ENCODE data around the gene DPM1. TPM values are rescaled to one million over a fixed set of nuclear protein-coding genes. Genes with fewer than 3 reads are reported as not detected.

The DPM1 gene
- total and polyA plus RNA-seq, 5 experiments from 2014 or later: 45.4 to 79.8 (median 65.0) TPM

DNA sequence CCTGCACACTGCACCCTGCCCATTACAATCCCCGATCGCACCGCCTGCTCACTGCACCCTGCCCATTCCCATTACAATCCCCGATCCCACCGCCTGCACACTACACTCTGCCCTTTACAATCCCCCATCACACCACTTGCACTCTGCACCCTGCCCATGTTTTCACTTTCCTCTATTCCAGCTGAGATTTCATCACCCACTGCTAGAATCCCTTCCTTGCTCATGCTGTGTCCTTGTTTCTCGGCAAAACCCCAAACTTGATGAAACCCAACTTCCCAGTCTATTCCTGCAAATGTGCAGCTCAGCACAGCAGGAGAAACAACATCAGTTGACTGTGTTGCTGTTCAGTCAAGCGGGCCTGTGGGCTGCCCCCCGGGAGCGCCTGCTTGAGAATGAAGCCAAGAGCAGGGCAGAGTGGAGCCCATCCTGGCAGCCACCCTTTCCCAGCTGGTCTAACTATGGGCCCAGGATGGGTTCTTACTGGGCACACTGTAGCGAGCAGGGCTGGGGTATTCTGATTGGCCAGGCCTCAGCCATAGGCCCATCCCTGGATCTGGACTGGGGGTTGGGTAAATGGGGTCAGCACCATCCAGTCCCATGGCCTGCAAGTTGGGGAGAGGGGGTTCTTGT lies 17.5 kb upstream of the DPM1 start:
- Mint-ChIP-seq H3K27ac (peak overlapping the region in 1 of 10 donors; percentile 33), H3K27me3 (peaks cover 9 to 27% (median 22%) of the 10 kb centered on the region in 5 donors), H3K4me3 (no peak overlapping the region), H3K4me1 (peaks cover 0 to 5% (median 3%) of the 10 kb centered on the region in 4 donors), H3K36me3 (no peaks in the 10 kb centered on the region), H3K9me3 (no peaks in the 10 kb centered on the region)
- DNase-seq (no peak), ATAC-seq (no peak)
- POLR2A ChIA-PET: no interaction called here

DNA sequence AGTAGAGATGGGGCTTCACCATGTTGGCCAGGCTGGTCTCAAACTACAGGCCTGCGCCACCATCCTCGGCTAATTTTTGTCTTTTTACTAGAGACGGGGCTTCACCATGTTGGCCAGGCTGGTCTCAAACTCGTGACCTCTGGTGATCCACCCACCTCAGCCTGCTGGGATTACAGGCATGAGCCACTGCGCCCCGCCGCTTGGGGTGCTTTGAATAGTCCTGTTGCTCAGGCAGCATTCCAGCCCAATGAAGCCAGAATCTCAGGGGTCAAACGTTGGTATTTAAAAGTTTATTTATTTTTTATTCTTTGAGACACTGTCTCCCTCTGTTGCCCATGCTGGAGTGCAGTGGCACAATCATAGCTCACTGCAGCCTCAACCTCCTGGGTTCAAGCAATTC lies 11.6 kb upstream of the DPM1 start:
- no peaks in the 10 kb centered on the region for H3K9me3 Mint-ChIP-seq
- peaks cover 0 to 1% (median under 1%) of the 10 kb centered on the region in 4 donors for H3K4me1 Mint-ChIP-seq
- no peak overlapping the region for H3K4me3 Mint-ChIP-seq
- ATAC-seq: no peak
- peaks cover 0 to 6% (median 2%) of the 10 kb centered on the region in 5 donors for H3K27me3 Mint-ChIP-seq
- DNase-seq: no peak
- H3K27ac Mint-ChIP-seq: no peak overlapping the region
- no peaks in the 10 kb centered on the region for H3K36me3 Mint-ChIP-seq
- POLR2A ChIA-PET: no interaction called here

DNA sequence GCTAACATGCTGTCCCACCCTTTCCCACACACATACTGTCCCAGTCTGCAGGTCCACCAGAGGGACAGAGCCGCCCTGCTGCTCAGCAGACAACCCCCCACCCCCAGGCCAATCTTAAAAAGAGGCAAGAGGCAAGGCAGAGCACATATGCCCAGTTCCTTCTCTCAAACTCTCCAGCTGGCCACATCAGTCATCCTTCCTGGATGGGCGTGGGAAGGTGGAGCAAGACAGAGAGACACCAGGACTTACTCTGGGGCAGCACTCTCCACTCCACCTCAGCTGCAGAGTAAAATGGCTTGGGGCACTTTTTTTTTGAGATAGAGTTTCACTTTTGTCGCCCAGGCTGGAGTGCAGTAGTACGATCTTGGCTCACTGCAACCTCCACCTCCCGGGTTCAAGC lies 11.1 kb upstream of the DPM1 start:
- Mint-ChIP-seq H3K27me3 (peaks cover 0 to 3% (median 0%) of the 10 kb centered on the region in 5 donors), H3K9me3 (no peaks in the 10 kb centered on the region), H3K4me1 (peaks cover 0 to 6% (median 1%) of the 10 kb centered on the region in 4 donors), H3K27ac (no peak overlapping the region), H3K4me3 (no peak overlapping the region), H3K36me3 (no peaks in the 10 kb centered on the region)
- DNase-seq (no peak), ATAC-seq (no peak)
- POLR2A ChIA-PET: no interaction called here

DNA sequence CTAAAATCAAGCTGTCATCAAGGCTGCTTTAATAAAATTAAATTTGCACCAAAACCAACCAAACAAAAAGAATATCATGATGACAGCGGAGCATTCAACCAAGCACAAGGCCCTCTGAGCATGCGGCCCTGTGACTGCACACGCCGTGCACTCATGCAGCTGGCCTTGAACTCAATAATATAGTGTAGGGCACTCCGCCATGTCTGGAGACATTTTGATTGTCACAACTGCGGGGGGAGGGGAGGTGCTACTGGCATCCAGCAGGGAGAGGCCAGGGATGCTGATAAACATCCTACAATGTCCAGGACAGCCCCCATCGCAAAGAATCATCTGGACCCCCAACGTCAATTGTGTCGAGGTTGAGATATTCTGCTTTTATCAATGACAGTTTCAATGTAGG lies 10.0 kb upstream of the DPM1 start:
- DNase-seq (no peak), ATAC-seq (no peak)
- Mint-ChIP-seq H3K4me1 (peaks cover under 1 to 6% (median 4%) of the 10 kb centered on the region in 4 donors), H3K36me3 (peaks cover 0 to 2% (median 0%) of the 10 kb centered on the region in 3 donors), H3K27ac (no peak overlapping the region), H3K9me3 (no peaks in the 10 kb centered on the region), H3K27me3 (peaks cover 0 to 2% (median 0%) of the 10 kb centered on the region in 5 donors), H3K4me3 (no peak overlapping the region)
- POLR2A ChIA-PET: interaction anchor here (1.3 kb wide), 1 partner anchor 10 kb away, joined by 4 read pairs; the partner anchor contains the start of genes DPM1 and MOCS3

DNA sequence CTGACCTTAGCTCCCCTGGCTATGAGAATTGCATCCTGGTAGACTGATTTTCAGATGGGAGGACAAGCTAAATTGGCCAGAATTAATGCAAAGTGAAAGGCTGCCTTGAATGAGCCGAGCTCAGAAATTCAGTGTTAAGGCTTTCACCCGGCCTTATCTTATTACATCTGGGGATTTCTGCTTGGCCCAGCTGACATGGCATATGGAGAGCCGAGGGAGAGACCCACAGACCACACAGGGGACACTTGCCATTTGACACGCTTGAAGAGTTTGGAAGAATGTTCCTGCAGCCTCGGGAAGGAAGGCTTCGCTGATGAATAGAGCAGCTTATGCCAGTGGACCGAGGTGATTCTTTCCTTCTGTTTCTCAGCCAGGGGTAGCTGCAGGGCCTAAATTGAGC lies 9.3 kb upstream of the DPM1 start:
- H3K4me3 Mint-ChIP-seq: no peak overlapping the region
- POLR2A ChIA-PET: interaction anchor here (0.5 to 1.3 kb wide), 2 partner anchors 9 to 466 kb away, joined by 3 to 4 read pairs; partner anchors contain the start of genes DPM1 and MOCS3
- no peaks in the 10 kb centered on the region for H3K27me3 Mint-ChIP-seq
- H3K36me3 Mint-ChIP-seq: peaks cover 0 to 6% (median 0%) of the 10 kb centered on the region in 3 donors
- no peak overlapping the region for H3K27ac Mint-ChIP-seq
- peaks cover 3 to 7% (median 6%) of the 10 kb centered on the region in 4 donors for H3K4me1 Mint-ChIP-seq
- no peak for ATAC-seq
- H3K9me3 Mint-ChIP-seq: no peaks in the 10 kb centered on the region
- no peak for DNase-seq

DNA sequence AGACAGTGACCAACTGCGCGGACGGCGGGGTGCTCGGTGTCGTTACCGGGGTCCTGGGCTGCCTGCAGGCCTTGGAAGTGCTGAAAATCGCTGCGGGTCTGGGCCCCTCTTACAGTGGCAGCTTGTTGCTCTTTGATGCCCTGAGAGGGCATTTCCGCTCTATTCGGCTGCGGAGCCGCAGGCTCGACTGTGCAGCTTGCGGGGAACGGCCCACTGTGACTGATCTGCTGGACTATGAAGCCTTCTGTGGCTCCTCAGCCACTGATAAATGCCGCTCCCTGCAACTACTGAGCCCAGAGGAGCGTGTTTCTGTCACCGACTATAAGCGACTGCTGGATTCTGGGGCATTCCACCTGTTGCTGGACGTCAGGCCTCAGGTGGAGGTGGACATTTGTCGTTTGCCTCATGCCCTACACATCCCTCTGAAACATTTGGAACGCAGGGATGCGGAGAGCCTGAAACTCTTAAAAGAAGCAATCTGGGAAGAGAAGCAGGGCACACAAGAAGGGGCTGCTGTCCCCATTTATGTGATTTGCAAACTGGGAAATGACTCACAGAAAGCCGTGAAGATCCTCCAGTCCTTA lies 1.3 kb upstream of the DPM1 start:
- POLR2A ChIA-PET: interaction anchor here (1.8 to 3.8 kb wide), 3 partner anchors 9 to 169 kb away, joined by 4 to 107 read pairs (median 17); partner anchors contain the start of gene ADNP
- Mint-ChIP-seq H3K27me3 (no peaks in the 10 kb centered on the region), H3K9me3 (no peaks in the 10 kb centered on the region), H3K4me1 (peaks cover 20 to 71% (median 62%) of the 10 kb centered on the region in 4 donors), H3K4me3 (peak overlapping the region; percentile 91 to 98 (median 96)), H3K27ac (peak overlapping the region; percentile 98 to 100 (median 99)), H3K36me3 (peaks cover 5 to 28% (median 5%) of the 10 kb centered on the region in 3 donors)
- ATAC-seq: no peak
- DNase-seq: no peak

DNA sequence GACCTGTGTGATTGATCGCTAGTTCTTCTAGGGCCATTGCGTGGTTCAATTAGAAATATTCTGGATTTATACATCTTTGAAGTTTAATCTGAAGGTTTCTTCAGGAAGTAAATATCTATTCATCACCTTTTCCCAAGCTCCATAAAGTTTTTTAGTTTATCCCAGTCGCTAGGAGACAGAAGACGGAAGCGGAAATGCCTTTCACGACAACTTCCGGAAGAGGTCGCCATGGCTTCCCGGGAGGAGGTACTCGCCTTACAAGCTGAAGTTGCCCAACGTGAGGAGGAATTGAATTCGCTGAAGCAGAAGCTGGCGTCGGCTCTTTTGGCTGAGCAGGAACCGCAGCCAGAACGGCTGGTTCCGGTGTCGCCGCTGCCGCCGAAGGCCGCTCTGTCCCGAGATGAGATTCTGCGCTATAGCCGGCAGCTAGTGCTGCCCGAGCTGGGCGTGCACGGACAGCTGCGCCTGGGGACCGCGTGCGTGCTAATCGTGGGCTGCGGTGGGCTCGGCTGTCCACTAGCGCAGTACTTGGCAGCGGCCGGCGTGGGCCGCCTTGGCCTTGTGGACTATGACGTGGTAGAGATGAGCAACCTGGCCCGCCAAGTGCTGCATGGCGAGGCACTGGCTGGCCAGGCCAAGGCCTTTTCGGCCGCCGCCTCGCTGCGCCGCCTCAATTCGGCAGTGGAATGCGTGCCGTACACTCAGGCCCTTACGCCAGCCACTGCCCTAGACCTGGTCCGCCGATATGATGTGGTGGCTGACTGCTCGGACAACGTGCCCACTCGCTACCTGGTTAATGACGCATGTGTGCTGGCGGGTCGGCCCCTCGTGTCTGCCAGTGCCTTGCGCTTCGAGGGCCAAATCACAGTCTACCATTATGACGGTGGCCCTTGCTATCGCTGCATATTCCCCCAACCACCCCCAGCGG lies 547 bp upstream of the DPM1 start, which contains the start of gene MOCS3:
Gene MOCS3, plus strand, starts transcription at position 204 of the 928 bp plus-strand sequence. Its CDS starts 25 bp downstream, at position 229.
- Mint-ChIP-seq H3K36me3 (peaks cover 5 to 36% (median 5%) of the 10 kb centered on the region in 3 donors), H3K27me3 (no peaks in the 10 kb centered on the region), H3K4me3 (peak within 1 kb of the TSS; percentile 91 to 98 (median 96)), H3K9me3 (no peaks in the 10 kb centered on the region), H3K4me1 (peaks cover 20 to 71% (median 60%) of the 10 kb centered on the region in 4 donors), H3K27ac (peak within 1 kb of the TSS; percentile 98 to 100 (median 99))
- DNase-seq (peak; percentile 61 to 98 (median 84)), ATAC-seq (peak; percentile 81 to 84)
- POLR2A ChIA-PET: interaction anchor here (0.7 to 3.8 kb wide), 18 partner anchors 9 to 1233 kb away, joined by 3 to 107 read pairs (median 4); partner anchors contain the start of genes ADNP, BCAS4 and ZFP64

DNA sequence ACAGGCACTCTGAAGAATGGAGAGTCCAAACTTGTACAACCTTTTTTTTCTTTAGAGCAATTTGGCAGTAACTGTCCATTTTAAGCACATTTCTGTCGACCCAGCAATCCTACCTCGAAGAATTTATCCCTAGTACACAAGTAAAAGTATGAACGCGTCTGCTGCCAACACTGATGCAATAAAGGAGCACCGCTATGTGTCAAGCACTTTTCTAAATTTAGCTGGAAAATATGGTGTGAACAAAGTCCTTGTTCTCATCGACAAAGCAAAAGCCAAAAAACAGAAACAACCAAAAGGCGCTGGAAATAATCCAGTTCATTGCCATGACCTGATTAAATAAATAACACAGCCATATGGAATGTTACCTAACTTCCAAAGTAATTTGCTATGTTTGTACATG lies 1.1 kb downstream of the DPM1 start:
- ATAC-seq: no peak
- H3K27ac Mint-ChIP-seq: peak overlapping the region; percentile 98 to 100 (median 99)
- H3K4me1 Mint-ChIP-seq: peaks cover 17 to 69% (median 56%) of the 10 kb centered on the region in 4 donors

DNA sequence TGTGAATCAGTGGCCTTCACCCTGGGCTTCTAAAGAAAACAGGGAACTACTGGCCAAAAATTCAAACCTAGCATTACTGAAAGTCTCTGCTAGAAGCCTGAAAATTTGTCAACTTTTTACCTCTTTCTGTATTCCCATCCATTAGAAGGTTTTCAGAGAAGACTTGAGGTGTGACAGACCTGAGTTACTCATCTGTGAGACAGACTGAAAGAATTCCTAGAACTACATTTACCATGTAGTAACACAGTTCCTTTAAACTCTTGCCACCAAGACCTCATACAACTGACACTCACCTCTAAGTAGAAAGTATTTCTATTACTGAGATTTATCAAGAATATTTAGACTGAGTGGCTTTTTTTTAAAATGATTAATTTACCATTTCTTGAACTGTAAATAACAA lies 4.5 kb downstream of the DPM1 start:
- POLR2A ChIA-PET: no interaction called here
- ATAC-seq (no peak), DNase-seq (no peak)
- Mint-ChIP-seq H3K4me1 (peaks cover 20 to 46% (median 39%) of the 10 kb centered on the region in 4 donors), H3K27me3 (no peaks in the 10 kb centered on the region), H3K27ac (no peak overlapping the region), H3K9me3 (no peaks in the 10 kb centered on the region), H3K36me3 (peaks cover 0 to 64% (median 2%) of the 10 kb centered on the region in 3 donors), H3K4me3 (no peak overlapping the region)

More for the DNA sequence above, 1.1 kb downstream of the DPM1 start:
- DNase-seq: no peak
- H3K4me3 Mint-ChIP-seq: peak overlapping the region; percentile 91 to 98 (median 96)
- POLR2A ChIA-PET: interaction anchor here (1.2 to 3.8 kb wide), 5 partner anchors 26 to 1234 kb away, joined by 3 to 107 read pairs (median 17); partner anchors contain the start of genes ADNP, BCAS4 and ZFP64
- H3K36me3 Mint-ChIP-seq: peaks cover 3 to 41% (median 4%) of the 10 kb centered on the region in 3 donors
- H3K9me3 Mint-ChIP-seq: no peaks in the 10 kb centered on the region
- H3K27me3 Mint-ChIP-seq: no peaks in the 10 kb centered on the region

DNA sequence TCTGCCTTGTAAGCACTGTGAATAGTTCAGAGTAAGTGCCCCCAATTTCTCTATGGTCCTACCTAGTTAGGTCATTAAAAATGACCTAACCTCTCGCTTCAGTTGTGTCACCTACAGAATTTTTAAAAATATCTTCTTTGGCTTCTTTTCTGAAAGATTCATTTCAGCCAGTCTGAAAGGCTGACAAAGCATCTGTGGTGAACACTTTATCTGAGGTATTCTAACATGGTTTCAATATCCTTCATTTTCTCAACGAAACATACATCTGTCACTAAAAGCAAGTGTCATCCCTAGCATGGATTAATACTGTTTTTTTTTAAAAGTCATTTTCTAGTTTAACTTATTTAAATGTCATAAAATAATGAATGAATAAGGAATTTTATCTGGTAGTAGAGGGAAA lies 5.1 kb downstream of the DPM1 start:
- Mint-ChIP-seq H3K36me3 (peaks cover 0 to 69% (median 2%) of the 10 kb centered on the region in 3 donors), H3K27ac (no peak overlapping the region), H3K4me1 (peaks cover 19 to 42% (median 34%) of the 10 kb centered on the region in 4 donors), H3K4me3 (no peak overlapping the region), H3K9me3 (no peaks in the 10 kb centered on the region), H3K27me3 (no peaks in the 10 kb centered on the region)
- POLR2A ChIA-PET: no interaction called here
- no peak for DNase-seq
- no peak for ATAC-seq

DNA sequence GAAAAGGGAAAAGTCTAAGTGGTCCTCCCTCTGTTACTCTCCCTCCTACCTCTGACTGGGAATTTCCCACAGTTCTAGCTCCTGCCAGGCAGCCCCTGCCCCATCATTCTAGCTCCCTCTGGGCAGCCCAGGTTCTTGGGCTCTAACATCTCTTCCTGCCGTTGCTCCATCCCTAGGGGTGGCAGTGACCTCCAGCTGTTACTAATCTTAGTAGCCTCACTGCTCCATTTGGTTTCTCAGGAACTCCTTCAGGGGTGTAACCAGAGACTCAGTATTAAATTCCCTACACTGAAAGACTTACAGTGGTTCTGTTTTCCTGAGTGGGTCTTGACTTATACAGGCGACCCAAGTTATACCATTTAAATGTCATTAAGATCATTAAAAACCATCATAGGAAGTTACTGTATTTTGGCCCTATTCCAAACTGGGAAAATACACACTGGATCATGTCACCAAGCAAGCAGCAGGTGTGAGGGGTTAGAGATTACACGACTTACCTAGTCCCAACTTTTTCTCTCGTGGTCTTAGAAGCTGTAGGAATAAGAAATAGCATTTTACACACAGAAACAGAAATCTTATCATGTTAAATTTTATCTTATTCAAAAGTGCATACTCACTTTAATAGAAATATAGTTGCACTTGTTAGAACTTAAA lies 10.1 kb downstream of the DPM1 start:
- DNase-seq (no peak), ATAC-seq (no peak)
- peaks cover 4 to 16% (median 12%) of the 10 kb centered on the region in 4 donors for H3K4me1 Mint-ChIP-seq
- no peaks in the 10 kb centered on the region for H3K27me3 Mint-ChIP-seq
- H3K4me3 Mint-ChIP-seq: no peak overlapping the region
- H3K27ac Mint-ChIP-seq: no peak overlapping the region
- H3K9me3 Mint-ChIP-seq: no peaks in the 10 kb centered on the region
- POLR2A ChIA-PET: interaction anchor here (1.4 kb wide), 1 partner anchor 10 kb away, joined by 4 read pairs; the partner anchor contains the start of gene MOCS3
- H3K36me3 Mint-ChIP-seq: peaks cover 0 to 92% (median 15%) of the 10 kb centered on the region in 3 donors
